MCF 10A (cell line): Measurements from ENCODE around the gene TNPO1. TPM values are rescaled to one million over a fixed set of nuclear protein-coding genes. Genes with fewer than 3 reads are reported as not detected.

Experiments
- BruUV-seq: library from RNA; stranded (reverse); fragments of 400-500 nt; replicated peaks from 2 replicates; lab custom pipeline; 2021; lab: Mats Ljungman, UMichigan
- CTCF ChIA-PET: fragments of 300-600 bp; sonication (Branson Sonifier 250); formaldehyde crosslinking; extraction: SDS; loops from one replicate; lab custom pipeline; 2021; ENCODE audit warnings: antibody characterized with exemption, inconsistent platforms; lab: Yijun Ruan, JAX
- POLR2A ChIA-PET: fragments of 300-600, 350-650 bp; sonication (Branson Sonifier 250); formaldehyde crosslinking; extraction: SDS; loops from one replicate; lab custom pipeline; 2020; ENCODE audit warnings: antibody characterized with exemption, inconsistent platforms; lab: Yijun Ruan, JAX
- DNase-seq: peaks from one replicate; pipeline ENCODE4 v3.0.0-alpha.2; 2018; ENCODE audit not compliant: unreplicated experiment
- H3K27ac Mint-ChIP-seq: one replicate; pipeline ENCODE4 v1.8.0; 2022; ENCODE audit warnings: mild to moderate bottlenecking, low read depth, mixed read lengths; ENCODE audit not compliant: unreplicated experiment
- H3K27me3 Mint-ChIP-seq: one replicate; pipeline ENCODE4 v1.8.0; 2022; ENCODE audit warnings: mixed read lengths; ENCODE audit not compliant: insufficient read depth, unreplicated experiment
- H3K36me3 Mint-ChIP-seq: one replicate; pipeline ENCODE4 v1.8.0; 2022; ENCODE audit warnings: mild to moderate bottlenecking, moderate library complexity, mixed read lengths; ENCODE audit not compliant: insufficient read depth, unreplicated experiment
- H3K4me1 Mint-ChIP-seq: one replicate; pipeline ENCODE4 v1.8.0; 2022; ENCODE audit warnings: mixed read lengths; ENCODE audit not compliant: insufficient read depth, unreplicated experiment
- H3K4me3 Mint-ChIP-seq: one replicate; pipeline ENCODE4 v1.8.0; 2022; ENCODE audit warnings: mild to moderate bottlenecking, moderate library complexity, mixed read lengths; ENCODE audit not compliant: unreplicated experiment
- H3K9me3 Mint-ChIP-seq: one replicate; pipeline ENCODE4 v1.8.0; 2022; ENCODE audit warnings: mixed read lengths; ENCODE audit not compliant: unreplicated experiment
- CTCF ChIP-seq: fragments of 200-600 bp; IDR thresholded peaks from one replicate; pipeline ENCODE4 v1.8.0; 2022; ENCODE audit warnings: antibody characterized with exemption, mild to moderate bottlenecking; ENCODE audit not compliant: unreplicated experiment
- intact Hi-C: fragments of 100-400 bp; cut with micrococcal nuclease; formaldehyde crosslinking; loops from 2 replicates; pipeline ENCODE4 v1.14.1; 2022
- total RNA-seq: library from RNA; stranded (reverse); gene quantifications from 2 replicates; pipeline ENCODE4 v1.2.3, GENCODE V29; 2022

TNPO1 gene
- total RNA-seq, 1 experiment from 2014 or later, result 167 TPM

DNA sequence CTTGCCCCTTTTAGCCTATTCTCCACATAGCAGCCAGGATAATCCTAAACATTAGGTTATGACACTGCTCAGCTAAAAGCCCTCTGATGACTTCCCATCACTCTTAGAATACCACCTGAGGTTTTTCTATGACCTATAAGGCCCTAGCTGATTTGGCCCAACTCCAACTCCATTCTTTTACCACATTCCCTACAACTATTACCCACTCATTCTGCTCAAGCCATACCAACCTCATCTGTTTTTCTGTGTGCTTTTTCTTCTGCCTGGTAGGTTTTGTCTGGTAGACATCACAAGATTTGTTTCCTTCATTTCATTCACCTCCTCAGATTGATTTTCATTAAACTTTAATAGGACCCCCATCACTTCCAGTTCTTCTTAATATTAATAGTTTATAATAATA, 126.8 kb downstream of the TNPO1 start:
- no TSS peak for BruUV-seq
- CTCF ChIA-PET, result no interaction called here
- intact Hi-C loops, result no loop called here
- Mint-ChIP-seq H3K27me3 (no peaks in the 10 kb centered on the region), H3K27ac (no peak overlapping the region), H3K36me3 (peaks cover 6% of the 10 kb centered on the region), H3K4me1 (peaks cover 25% of the 10 kb centered on the region), H3K4me3 (no peak overlapping the region), H3K9me3 (peaks cover 10% of the 10 kb centered on the region)
- POLR2A ChIA-PET, result no interaction called here
- no peak for DNase-seq
- TF ChIP-seq CTCF, result no peak

DNA sequence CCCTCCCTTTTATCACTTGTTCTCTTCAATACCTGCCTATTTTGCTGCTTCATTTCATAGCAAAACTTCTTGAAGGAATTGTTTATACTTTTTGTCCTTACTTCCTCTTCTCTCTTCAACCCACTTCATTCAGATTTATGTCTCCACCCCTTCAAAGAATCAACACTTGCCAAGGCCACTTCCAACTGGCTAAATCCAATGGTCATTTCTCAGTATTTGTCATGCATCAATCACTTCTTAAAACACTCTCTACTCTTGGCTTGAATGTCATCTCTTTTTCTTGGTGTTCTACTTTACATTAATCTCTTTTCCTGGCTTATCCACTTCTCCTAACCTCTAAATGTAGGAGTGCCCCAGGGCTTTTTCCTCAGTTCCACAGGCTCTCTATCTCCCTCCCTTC, 131.0 kb downstream of the TNPO1 start:
- peaks cover 14% of the 10 kb centered on the region for H3K9me3 Mint-ChIP-seq
- H3K4me3 Mint-ChIP-seq, result no peak overlapping the region
- no peaks in the 10 kb centered on the region for H3K27me3 Mint-ChIP-seq
- ChIA-PET POLR2A (no interaction called here), CTCF (no interaction called here)
- H3K36me3 Mint-ChIP-seq, result no peaks in the 10 kb centered on the region
- intact Hi-C loops, result no loop called here
- TF ChIP-seq CTCF, result no peak
- H3K27ac Mint-ChIP-seq, result no peak overlapping the region
- peaks cover 62% of the 10 kb centered on the region for H3K4me1 Mint-ChIP-seq
- no peak for DNase-seq
- BruUV-seq, result no TSS peak

GRCh38 chr5:72949481-72949880, 133.0 kb downstream of the TNPO1 start:
- Mint-ChIP-seq H3K27me3 (no peaks in the 10 kb centered on the region), H3K4me3 (peak overlapping the region; percentile 12), H3K9me3 (peaks cover 14% of the 10 kb centered on the region), H3K36me3 (no peaks in the 10 kb centered on the region), H3K27ac (peak overlapping the region; percentile 90), H3K4me1 (peaks cover 65% of the 10 kb centered on the region)
- peak; percentile 27 for DNase-seq
- intact Hi-C loops, result no loop called here
- no TSS peak for BruUV-seq
- POLR2A ChIA-PET, result interaction anchor here (0.8 to 1.5 kb wide), 4 partner anchors 13 to 99 kb away, joined by 3 to 4 read pairs (median 3); no protein-coding TSS in a partner anchor
- no peak for TF ChIP-seq CTCF
- CTCF ChIA-PET, result interaction anchor here (0.7 to 1.0 kb wide), 2 partner anchors 37 to 148 kb away, joined by 3 to 4 read pairs; no protein-coding TSS in a partner anchor

- CTCF ChIA-PET, result interaction anchor here (0.7 to 1.0 kb wide), 2 partner anchors 52 to 585 kb away, joined by 3 to 4 read pairs; no protein-coding TSS in a partner anchor
- Mint-ChIP-seq H3K9me3 (peaks cover 14% of the 10 kb centered on the region), H3K27ac (peak overlapping the region; percentile 72), H3K27me3 (no peaks in the 10 kb centered on the region), H3K4me3 (peak overlapping the region; percentile 37), H3K36me3 (peaks cover 7% of the 10 kb centered on the region), H3K4me1 (peaks cover 62% of the 10 kb centered on the region)
- TF ChIP-seq CTCF, result no peak
- peak; percentile 88 for DNase-seq
- POLR2A ChIA-PET, result interaction anchor here (0.7 to 1.7 kb wide), 9 partner anchors 9 to 1306 kb away, joined by 3 to 5 read pairs (median 4); partner anchors contain the start of gene BTF3
- intact Hi-C loops, result loop anchor here (10.0 kb wide), 1 partner anchor 503 kb away; no protein-coding TSS in a partner anchor
- no TSS peak for BruUV-seq
Observed at GRCh38 chr5:72951671-72952468, 135.4 kb downstream of the TNPO1 start.
